ENCODE results near the gene PLCG2.

The PLCG2 gene

DNA sequence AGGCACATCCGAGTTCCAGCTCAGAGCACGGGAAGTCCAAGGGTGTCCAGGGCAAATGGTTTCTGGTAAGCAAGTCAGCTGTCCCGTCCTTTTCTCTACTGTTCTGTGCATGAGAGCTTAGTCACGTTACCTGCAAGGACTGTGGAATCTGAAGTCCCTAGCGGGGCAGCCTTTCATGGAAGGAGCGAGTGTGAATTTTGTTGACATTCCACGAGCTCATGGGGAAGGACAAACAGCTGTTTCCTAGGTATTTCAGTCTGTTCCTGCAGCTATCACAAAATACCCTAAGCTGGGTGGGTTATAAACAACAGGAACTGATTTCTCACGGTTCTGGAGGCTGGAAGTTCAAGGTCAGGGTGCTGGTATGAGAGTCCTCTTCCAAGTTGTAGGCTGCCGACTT is 122.9 kb downstream of the PLCG2 start:
- Mint-ChIP-seq H3K27ac (no peak overlapping the region), H3K4me3 (no peak overlapping the region), H3K4me1 (no peaks in the 10 kb centered on the region), H3K36me3 (peaks cover 13% of the 10 kb centered on the region), H3K9me3 (no peaks in the 10 kb centered on the region)
- ATAC-seq: no peak
- DNase-seq (ENCODE audit: low spot score in 2 of 2): no peak

DNA sequence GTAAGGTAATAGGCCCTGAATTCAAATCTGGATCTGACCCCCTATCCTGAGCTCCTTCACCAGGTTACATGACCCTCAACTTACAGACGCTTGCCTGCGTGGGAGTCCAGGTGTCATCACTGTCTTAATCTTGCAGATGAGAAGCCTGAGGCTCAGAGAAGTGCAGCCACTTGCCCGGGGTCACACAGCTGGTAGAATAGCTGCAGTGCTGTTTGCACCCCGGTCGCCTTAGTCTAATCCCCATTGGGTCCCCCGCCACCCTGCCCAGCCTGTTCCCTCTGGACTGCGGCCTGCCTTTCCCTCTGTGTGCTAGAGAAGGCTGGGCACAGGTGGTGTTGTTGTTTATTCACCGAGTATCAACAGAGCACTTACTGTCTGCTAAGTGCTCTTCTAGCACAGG is 125.2 kb downstream of the PLCG2 start:
- H3K36me3 Mint-ChIP-seq: peaks cover 9% of the 10 kb centered on the region
- DNase-seq (ENCODE audit: low spot score in 2 of 2) (no peak), ATAC-seq (no peak)
- H3K4me1 Mint-ChIP-seq: no peaks in the 10 kb centered on the region
- no peak overlapping the region for H3K4me3 Mint-ChIP-seq
- no peak overlapping the region for H3K27ac Mint-ChIP-seq
- H3K9me3 Mint-ChIP-seq: no peaks in the 10 kb centered on the region

DNA sequence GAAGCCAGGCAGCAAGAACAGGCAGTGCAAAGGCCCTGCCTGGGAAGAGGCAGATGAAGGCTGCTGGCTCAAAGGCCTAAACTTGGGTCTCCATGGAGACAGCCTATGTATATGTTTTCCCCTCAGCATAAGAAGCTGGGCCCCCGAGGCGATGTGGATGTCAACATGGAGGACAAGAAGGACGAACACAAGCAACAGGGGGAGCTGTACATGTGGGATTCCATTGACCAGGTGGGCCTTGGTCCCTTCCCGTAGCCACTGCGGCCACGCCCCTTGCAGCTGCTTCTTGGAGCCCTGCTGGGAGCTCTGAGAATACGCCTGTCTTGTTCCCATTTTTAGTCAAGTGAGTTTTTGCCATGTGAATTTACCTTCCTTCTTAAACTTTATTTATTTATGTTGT is 126.2 kb downstream of the PLCG2 start:
- H3K4me1 Mint-ChIP-seq: no peaks in the 10 kb centered on the region
- peaks cover 13% of the 10 kb centered on the region for H3K36me3 Mint-ChIP-seq
- no peak overlapping the region for H3K4me3 Mint-ChIP-seq
- no peaks in the 10 kb centered on the region for H3K9me3 Mint-ChIP-seq
- no peak overlapping the region for H3K27ac Mint-ChIP-seq
- DNase-seq (ENCODE audit: low spot score in 2 of 2) (no peak), ATAC-seq (no peak)

DNA sequence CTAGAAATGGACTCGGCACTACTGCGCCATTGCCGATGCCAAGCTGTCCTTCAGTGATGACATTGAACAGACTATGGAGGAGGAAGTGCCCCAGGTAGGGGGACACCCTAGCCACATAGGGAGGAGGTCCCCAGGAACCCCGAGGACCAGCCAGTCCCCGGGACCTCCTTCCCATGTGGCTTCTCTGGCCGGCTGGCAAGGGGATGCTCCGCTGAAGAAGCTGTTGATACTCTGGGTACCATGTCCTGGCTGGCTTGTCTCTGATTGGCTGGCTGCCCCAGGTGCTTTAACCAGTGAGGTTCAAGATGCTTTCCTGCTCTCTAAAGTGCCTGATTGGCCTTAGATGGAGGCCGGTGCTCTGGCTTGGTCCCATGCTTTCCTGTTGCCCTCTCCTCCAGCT is 128.6 kb downstream of the PLCG2 start:
- DNase-seq (ENCODE audit: low spot score in 2 of 2): no peak
- no peaks in the 10 kb centered on the region for H3K4me1 Mint-ChIP-seq
- H3K27ac Mint-ChIP-seq: no peak overlapping the region
- H3K36me3 Mint-ChIP-seq: peaks cover 13% of the 10 kb centered on the region
- H3K9me3 Mint-ChIP-seq: no peaks in the 10 kb centered on the region
- no peak for ATAC-seq
- H3K4me3 Mint-ChIP-seq: no peak overlapping the region

DNA sequence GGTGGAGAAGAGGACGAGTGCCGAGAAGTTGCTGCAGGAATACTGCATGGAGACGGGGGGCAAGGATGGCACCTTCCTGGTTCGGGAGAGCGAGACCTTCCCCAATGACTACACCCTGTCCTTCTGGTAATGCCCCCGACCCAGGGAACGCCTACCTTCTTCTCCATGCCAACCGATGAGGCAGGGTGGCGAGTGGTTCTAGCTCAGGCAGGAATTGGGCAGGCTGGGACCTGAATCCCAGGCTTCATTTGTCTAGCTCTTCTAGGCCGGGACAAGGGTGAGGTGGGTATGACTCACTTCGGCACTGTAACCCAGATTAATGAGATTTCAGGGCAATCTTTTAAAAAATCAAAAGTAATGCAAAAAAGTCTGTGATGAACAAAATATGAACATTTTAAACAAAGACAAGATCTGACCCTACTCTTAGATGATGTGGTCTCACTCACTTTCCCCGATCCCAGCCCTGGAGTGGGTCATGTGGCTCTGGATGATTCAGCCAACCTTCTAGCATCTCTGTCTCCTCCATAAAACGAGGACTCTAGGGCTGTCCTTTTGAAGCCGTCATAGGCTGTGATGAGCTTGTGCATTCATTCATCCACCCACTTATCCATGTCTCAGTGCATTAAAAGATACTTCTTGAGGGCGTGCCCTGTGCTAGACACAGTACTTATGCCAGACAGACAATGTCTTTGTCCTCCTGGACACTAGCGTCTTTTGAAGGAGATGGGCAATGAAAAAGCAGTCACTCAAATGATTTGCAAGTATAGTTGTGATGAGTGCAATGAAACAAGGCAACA is 129.6 kb downstream of the PLCG2 start:
- H3K27ac Mint-ChIP-seq: no peak overlapping the region
- H3K4me1 Mint-ChIP-seq: no peaks in the 10 kb centered on the region
- no peaks in the 10 kb centered on the region for H3K9me3 Mint-ChIP-seq
- ATAC-seq (no peak), DNase-seq (ENCODE audit: low spot score in 2 of 2) (no peak)
- peaks cover 17% of the 10 kb centered on the region for H3K36me3 Mint-ChIP-seq
- no peak overlapping the region for H3K4me3 Mint-ChIP-seq

DNA sequence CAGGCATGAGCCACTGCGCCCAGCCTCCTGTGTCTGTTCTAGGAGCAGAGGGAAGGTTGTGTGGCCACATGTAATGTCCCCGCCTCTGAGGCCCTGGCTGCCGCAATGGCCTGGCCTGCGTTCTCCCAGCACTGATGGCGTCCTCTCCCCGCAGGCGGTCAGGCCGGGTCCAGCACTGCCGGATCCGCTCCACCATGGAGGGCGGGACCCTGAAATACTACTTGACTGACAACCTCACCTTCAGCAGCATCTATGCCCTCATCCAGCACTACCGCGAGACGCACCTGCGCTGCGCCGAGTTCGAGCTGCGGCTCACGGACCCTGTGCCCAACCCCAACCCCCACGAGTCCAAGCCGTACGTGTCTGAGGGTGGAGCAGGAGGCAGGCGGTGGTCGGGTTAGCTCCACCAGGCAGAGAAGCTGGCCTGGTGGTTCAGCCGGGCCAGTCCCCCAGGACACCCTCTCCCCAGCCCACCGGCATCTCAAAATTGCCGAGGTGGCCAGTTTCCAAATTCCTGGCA is 131.3 kb downstream of the PLCG2 start:
- no peak overlapping the region for H3K4me3 Mint-ChIP-seq
- no peak for ATAC-seq
- no peaks in the 10 kb centered on the region for H3K9me3 Mint-ChIP-seq
- H3K4me1 Mint-ChIP-seq: no peaks in the 10 kb centered on the region
- H3K36me3 Mint-ChIP-seq: peaks cover 17% of the 10 kb centered on the region
- H3K27ac Mint-ChIP-seq: no peak overlapping the region
- no peak for DNase-seq (ENCODE audit: low spot score in 2 of 2)

DNA sequence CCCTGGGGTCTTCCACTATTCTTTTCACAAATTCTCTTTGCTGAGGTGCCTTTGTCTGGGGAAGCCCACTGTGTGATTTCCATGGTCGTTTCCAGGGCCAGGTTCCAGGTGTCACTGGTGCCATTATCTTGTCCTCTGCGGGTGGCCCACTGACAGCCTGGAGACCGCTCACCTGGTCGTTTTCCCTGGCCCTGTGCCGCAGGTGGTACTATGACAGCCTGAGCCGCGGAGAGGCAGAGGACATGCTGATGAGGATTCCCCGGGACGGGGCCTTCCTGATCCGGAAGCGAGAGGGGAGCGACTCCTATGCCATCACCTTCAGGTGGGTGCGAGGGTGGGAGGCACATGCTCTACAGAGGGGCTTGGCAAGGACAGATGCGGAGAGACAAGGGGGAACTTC is 133.3 kb downstream of the PLCG2 start:
- Mint-ChIP-seq H3K36me3 (peaks cover 17% of the 10 kb centered on the region), H3K27ac (no peak overlapping the region), H3K9me3 (no peaks in the 10 kb centered on the region), H3K4me1 (no peaks in the 10 kb centered on the region), H3K4me3 (no peak overlapping the region)
- DNase-seq (ENCODE audit: low spot score in 2 of 2): no peak
- ATAC-seq: no peak

DNA sequence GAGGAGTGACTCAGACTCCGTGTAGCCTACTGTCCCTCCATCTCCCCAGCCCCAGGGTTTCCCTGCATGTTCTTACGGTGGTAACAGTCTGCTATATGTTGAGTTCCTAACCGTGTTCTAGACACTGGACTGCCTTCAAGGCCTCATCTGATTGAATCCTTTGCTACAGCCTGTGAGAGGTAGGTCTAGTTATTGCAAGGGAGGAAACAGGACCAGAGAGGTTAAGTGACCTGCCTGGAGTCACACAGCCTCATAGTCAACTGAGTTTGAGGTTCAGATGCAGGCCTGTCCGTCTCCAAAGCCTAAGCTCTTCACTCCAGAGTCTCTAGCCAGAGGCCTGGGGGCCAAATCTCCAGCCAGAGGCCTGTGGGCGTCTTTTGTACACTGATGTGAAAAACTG is 134.1 kb downstream of the PLCG2 start:
- DNase-seq (ENCODE audit: low spot score in 2 of 2): no peak
- Mint-ChIP-seq H3K36me3 (peaks cover 17% of the 10 kb centered on the region), H3K27ac (no peak overlapping the region), H3K9me3 (no peaks in the 10 kb centered on the region), H3K4me1 (no peaks in the 10 kb centered on the region), H3K4me3 (no peak overlapping the region)
- ATAC-seq: no peak

DNA sequence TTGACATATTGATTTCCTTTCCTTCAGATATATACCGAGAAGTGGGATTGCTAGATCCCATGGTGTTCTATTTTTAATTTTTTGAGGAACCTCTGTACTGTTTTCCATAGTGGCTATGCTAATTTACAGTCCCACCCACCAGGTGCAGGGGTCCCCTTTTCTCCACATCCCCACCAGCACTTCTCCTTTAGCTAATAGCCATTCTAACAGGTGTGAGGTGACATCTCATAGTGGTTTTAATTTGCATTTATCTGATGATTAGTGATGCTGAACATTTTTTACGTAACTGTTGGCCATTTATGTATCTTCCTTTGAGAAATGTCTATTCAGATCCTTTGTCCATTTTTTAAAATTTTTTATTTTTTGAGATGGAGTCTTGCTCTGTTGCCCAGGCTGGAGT is 138.3 kb downstream of the PLCG2 start:
- ATAC-seq (no peak), DNase-seq (ENCODE audit: low spot score in 2 of 2) (no peak)
- Mint-ChIP-seq H3K36me3 (peaks cover 10% of the 10 kb centered on the region), H3K9me3 (no peaks in the 10 kb centered on the region), H3K27ac (no peak overlapping the region), H3K4me1 (no peaks in the 10 kb centered on the region), H3K4me3 (no peak overlapping the region)

DNA sequence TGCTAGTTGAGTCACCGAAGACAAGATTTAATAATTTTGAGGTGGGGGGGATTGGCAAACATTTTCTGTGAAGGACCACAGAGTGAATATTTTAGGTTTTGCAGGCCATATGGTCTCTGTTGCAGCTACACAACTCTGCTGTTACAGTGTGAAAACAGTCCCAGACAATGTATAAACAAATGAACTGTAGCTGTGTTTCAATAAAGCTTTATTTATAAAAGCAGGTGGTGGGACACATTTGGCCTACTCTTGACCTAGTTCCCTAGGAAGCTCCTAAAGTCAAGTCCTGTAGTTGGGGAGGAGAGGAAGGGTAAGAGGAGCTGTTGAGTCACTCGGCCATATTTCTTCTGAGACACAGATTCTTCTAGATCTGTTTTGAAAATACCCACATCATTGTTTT is 139.8 kb downstream of the PLCG2 start:
- H3K36me3 Mint-ChIP-seq: peaks cover 6% of the 10 kb centered on the region

DNA sequence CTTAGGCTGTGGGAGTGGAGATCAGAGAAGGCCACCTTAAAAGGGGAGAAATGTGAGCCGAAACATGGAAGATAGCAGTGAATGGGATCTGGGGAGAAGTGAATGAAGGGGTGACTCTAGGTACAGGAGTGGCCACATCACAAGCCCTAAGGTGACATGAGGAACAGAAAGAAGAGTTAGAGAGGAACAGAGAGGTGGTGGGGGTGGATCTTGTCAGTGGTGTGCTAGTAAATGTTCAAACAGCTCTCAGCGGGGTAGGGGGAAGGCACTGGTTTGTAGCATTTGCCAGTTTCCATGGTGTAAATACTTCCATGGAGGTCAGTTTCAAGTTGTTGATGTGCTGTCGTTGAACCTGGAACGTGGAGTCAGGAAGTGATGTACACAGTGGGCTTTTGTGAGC is 141.4 kb downstream of the PLCG2 start:
- Mint-ChIP-seq H3K9me3 (no peaks in the 10 kb centered on the region), H3K27ac (no peak overlapping the region), H3K4me3 (no peak overlapping the region), H3K4me1 (no peaks in the 10 kb centered on the region), H3K36me3 (peaks cover 8% of the 10 kb centered on the region)
- ATAC-seq (no peak), DNase-seq (ENCODE audit: low spot score in 2 of 2) (no peak)

More for the DNA sequence above, 139.8 kb downstream of the PLCG2 start:
- Mint-ChIP-seq H3K27ac (no peak overlapping the region), H3K4me3 (no peak overlapping the region), H3K4me1 (no peaks in the 10 kb centered on the region), H3K9me3 (no peaks in the 10 kb centered on the region)
- DNase-seq (ENCODE audit: low spot score in 2 of 2) (no peak), ATAC-seq (no peak)

DNA sequence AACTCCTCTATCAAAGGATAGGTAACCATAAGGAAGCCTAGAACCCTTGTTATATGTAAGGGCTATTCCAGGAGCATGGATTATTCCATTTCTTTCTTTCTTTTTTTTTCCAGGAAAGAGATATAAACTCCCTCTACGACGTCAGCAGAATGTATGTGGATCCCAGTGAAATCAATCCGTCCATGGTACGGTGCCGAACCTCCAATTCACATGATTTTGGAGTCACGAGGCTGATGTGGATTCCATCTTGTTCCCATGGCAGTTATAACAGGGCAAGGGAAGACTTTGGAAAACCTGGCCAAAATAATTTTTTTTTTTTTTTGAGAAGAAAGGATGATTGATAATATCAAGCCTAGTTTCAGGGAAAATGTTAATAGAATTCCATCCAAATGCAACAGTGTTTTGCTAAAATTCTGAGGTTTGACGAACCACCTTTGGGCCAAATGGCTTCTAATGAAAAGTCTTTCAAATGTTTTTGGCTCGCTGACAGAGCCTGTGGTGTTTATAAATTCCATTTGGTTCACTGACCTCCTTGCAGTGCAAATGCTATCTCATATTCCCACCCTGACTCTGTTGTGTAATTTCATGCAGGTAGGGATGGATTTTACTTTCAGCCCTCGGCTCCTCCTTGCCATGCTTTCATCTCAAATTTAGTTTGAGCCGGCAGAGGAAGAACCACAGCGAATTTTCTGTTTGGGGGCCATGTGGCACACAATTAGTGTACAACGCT is 142.2 kb downstream of the PLCG2 start:
- no peak for DNase-seq (ENCODE audit: low spot score in 2 of 2)
- Mint-ChIP-seq H3K9me3 (no peaks in the 10 kb centered on the region), H3K4me3 (no peak overlapping the region), H3K27ac (no peak overlapping the region), H3K4me1 (no peaks in the 10 kb centered on the region), H3K36me3 (peaks cover 14% of the 10 kb centered on the region)
- no peak for ATAC-seq

DNA sequence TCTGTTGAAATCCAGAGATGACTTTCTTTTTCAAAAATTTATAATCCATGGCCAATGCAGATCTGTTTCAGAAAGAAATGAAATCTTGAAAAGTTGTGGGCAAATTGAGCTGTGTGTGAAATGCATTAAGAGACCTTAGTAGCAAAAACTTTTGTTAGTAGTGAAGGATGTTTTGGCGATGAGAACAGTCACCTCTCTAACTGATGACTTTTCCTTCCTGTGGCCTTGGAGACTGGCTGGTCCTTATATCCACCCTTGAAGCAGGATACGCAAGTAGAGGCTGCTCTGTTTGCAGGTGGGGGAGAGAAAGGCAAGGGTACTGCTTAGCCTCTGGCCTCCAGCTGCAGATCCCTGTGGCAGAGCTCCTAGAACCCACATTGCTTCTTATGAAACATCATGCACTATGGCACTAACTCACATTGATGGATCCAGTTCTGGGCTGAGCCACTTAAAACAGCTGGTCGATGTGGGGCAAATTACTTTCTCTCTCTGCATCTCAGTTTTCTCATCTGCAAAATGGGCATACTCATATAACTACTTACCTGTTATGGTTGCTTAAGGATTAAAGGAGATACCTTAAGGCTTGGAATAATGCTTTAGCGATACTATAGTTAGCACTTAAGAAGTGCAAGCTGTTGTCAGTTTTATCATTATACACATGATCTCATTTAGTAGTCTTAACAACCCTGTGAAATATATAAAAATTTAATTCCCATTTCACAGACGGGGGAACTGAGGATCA is 142.9 kb downstream of the PLCG2 start:
- DNase-seq (ENCODE audit: low spot score in 2 of 2) (no peak), ATAC-seq (no peak)
- H3K4me1 Mint-ChIP-seq: no peaks in the 10 kb centered on the region
- H3K9me3 Mint-ChIP-seq: no peaks in the 10 kb centered on the region
- no peak overlapping the region for H3K27ac Mint-ChIP-seq
- H3K4me3 Mint-ChIP-seq: no peak overlapping the region
- peaks cover 14% of the 10 kb centered on the region for H3K36me3 Mint-ChIP-seq

DNA sequence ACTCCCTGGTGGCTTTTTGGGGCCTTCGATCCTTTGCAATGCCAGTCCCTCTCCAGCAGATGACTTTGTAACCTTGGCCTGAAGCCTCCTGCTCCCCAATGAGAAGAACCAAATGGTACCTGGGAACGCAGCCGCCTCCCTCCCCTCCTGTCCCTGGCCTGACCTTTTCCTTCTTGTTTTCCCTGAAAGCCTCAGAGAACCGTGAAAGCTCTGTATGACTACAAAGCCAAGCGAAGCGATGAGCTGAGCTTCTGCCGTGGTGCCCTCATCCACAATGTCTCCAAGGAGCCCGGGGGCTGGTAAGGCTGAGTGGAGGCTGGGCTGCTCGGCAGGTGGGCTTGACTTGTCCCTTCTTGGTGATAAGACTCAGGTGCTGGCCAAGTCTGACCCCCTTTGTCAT is 144.2 kb downstream of the PLCG2 start:
- DNase-seq (ENCODE audit: low spot score in 2 of 2) (no peak), ATAC-seq (no peak)
- H3K27ac Mint-ChIP-seq: no peak overlapping the region
- H3K4me3 Mint-ChIP-seq: no peak overlapping the region
- H3K4me1 Mint-ChIP-seq: no peaks in the 10 kb centered on the region
- H3K36me3 Mint-ChIP-seq: peaks cover 8% of the 10 kb centered on the region
- no peaks in the 10 kb centered on the region for H3K9me3 Mint-ChIP-seq

DNA sequence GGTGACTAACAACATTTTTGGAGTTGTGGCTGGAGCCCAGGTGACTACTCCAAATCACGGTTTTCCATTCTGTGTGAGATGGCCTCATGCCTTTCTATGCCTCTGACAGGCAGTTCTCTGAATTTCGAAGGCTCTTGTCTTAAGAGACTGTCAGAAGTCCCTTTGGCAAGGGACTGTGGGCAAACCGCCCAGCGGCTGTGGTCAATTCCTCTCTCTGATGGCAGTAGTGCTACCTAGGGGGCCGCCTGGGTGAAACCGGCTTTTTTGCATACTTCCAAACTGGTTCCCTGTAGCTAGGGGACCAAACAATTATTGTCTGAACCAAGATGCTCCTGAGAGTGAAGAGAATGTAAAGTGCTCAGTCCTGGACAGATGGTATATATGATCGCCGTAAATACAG is 145.9 kb downstream of the PLCG2 start:
- H3K27ac Mint-ChIP-seq: no peak overlapping the region
- DNase-seq (ENCODE audit: low spot score in 2 of 2): no peak

More for the DNA sequence above, 145.9 kb downstream of the PLCG2 start:
- H3K36me3 Mint-ChIP-seq: peaks cover 15% of the 10 kb centered on the region
- peaks cover 6% of the 10 kb centered on the region for H3K4me1 Mint-ChIP-seq
- ATAC-seq: no peak
- H3K9me3 Mint-ChIP-seq: no peaks in the 10 kb centered on the region
- H3K4me3 Mint-ChIP-seq: no peak overlapping the region
